Hair follicle dermal papilla cell (primary cell): Measurements from ENCODE around the gene HERC5. TPM values are rescaled to one million over a fixed set of nuclear protein-coding genes. Genes with fewer than 3 reads are reported as not detected.

Experiments
- total RNA-seq: library from RNA; depleted of rRNA; stranded (reverse); fragments of >200 nt; gene quantifications from 2 replicates; pipeline ENCODE4 v1.2.3, GENCODE V29; 2012

The HERC5 gene
- total RNA-seq = 4.7 and 6.5 TPM in 2 replicates

DNA sequence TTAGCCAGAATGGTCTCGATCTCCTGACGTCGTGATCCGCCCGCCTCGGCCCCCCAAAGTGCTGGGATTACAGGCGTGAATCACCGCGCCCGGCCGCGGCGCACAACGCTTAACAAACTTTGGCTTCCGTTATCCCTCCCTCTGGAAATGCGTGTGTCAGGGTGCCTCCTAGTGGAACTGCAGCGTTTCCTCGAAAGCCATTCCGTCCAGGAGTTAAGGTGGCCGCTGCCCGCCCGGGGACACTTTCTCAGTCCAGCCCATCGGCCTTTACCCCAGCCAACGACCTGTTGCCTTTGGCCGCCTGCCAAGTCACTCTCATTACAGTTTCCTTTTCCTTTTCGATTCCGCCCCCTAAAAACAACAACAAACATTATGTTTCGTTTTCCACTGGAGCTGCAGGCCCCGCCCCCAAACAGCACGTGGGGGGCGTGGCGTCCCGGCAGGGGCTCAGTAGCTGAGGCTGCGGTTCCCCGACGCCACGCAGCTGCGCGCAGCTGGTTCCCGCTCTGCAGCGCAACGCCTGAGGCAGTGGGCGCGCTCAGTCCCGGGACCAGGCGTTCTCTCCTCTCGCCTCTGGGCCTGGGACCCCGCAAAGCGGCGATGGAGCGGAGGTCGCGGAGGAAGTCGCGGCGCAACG is at the start of gene HERC5:
TSS of gene HERC5 (plus strand) at position 450 of the 637 bp plus-strand sequence. CDS start at position 601, 151 bp downstream.

GRCh38 chr4:88523325-88524129 is 66.6 kb downstream of the HERC5 start, which contains the start of gene PYURF:
Gene PYURF (minus strand): TSS chr4:88523776. CDS start chr4:88523700, 76 bp downstream.

Other genes starting within 250 kb of the HERC5 start
- 17.6 and 18.0 TPM in 2 replicates for gene PPM1K, start 172.6 kb upstream of the HERC5 start, total RNA-seq
- gene HERC6, start 78.3 kb upstream of the HERC5 start, total RNA-seq = 22.6 and 35.0 TPM in 2 replicates
- 36.2 and 39.3 TPM in 2 replicates for gene PYURF, start 66.7 kb downstream of the HERC5 start, total RNA-seq
- gene HERC3, start 135.4 kb downstream of the HERC5 start, total RNA-seq = 31.6 and 37.2 TPM in 2 replicates
- gene NAP1L5, start 240.7 kb downstream of the HERC5 start, total RNA-seq = 3.9 and 4.5 TPM in 2 replicates